ENCODE measurements around the gene RALGPS1.

GRCh38 chr9:127136880-127137639, 222.5 kb downstream of the RALGPS1 start:
- TF ChIP-seq, protein P1, sequence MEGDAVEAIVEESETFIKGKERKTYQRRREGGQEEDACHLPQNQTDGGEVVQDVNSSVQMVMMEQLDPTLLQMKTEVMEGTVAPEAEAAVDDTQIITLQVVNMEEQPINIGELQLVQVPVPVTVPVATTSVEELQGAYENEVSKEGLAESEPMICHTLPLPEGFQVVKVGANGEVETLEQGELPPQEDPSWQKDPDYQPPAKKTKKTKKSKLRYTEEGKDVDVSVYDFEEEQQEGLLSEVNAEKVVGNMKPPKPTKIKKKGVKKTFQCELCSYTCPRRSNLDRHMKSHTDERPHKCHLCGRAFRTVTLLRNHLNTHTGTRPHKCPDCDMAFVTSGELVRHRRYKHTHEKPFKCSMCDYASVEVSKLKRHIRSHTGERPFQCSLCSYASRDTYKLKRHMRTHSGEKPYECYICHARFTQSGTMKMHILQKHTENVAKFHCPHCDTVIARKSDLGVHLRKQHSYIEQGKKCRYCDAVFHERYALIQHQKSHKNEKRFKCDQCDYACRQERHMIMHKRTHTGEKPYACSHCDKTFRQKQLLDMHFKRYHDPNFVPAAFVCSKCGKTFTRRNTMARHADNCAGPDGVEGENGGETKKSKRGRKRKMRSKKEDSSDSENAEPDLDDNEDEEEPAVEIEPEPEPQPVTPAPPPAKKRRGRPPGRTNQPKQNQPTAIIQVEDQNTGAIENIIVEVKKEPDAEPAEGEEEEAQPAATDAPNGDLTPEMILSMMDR (IDR thresholded peaks at IDR 0.05): no peak
- TF ChIP-seq POLR2AphosphoS5 (IDR thresholded peaks at IDR 0.05; ENCODE audit: low read depth, low read length): no peak
- TF ChIP-seq SMC3 (IDR thresholded peaks at IDR 0.05; ENCODE audit: low read depth, low read length): no peak
- TF ChIP-seq RAD21 (IDR thresholded peaks at IDR 0.05; ENCODE audit: low read length): no peak
- no peak for TF ChIP-seq ZBTB33 (IDR thresholded peaks at IDR 0.05; ENCODE audit: borderline replicate concordance, low read depth)
- TF ChIP-seq CHD2 (IDR thresholded peaks at IDR 0.05; ENCODE audit: low read length, partially characterized antibody): no peak
- TF ChIP-seq TAF1 (IDR thresholded peaks at IDR 0.05; ENCODE audit: borderline replicate concordance, low read depth, low read length): no peak
